SK-N-MC (cell line): ENCODE measurements around the gene IL5.
"Not testable (repeated sequence)": the region's sequence is repeated elsewhere in the genome, so short reads cannot be mapped to it uniquely, and the experiment has no call there.

Source experiments
- DNase-seq: peaks from one replicate; pipeline ENCODE4 v3.0.0-alpha.2; 2011; ENCODE audit warnings: low read depth, low spot score
- H3K27ac ChIP-seq: fragments of 200-600 bp; sonication (generic); 2 replicates; pipeline ENCODE4 v1.5.1; 2016; ENCODE audit warnings: mixed run types
- H3K36me3 ChIP-seq: fragments of 200-600 bp; sonication (generic); 2 replicates; pipeline ENCODE4 v1.6.1; 2017; ENCODE audit warnings: antibody characterized with exemption, low read length, mixed read lengths; ENCODE audit not compliant: insufficient read depth
- H3K4me3 ChIP-seq: fragments of 200-600 bp; sonication (generic); 2 replicates; pipeline ENCODE4 v1.5.1; 2016
- H3K9ac ChIP-seq: fragments of 200-600 bp; sonication (generic); 2 replicates; pipeline ENCODE4 v1.8.0; 2017; ENCODE audit warnings: mixed run types, mixed read lengths; ENCODE audit not compliant: insufficient read length
- H3K9me3 ChIP-seq: fragments of 200-600 bp; sonication (generic); 2 replicates; pipeline ENCODE4 v1.6.1; 2017; ENCODE audit warnings: low read depth, mild to moderate bottlenecking, antibody characterized with exemption, low read length, moderate library complexity, mixed read lengths
- EZH2 ChIP-seq: fragments of 200-600 bp; sonication (generic); IDR thresholded peaks from one replicate; pipeline ENCODE4 v1.6.1; 2017; ENCODE audit warnings: antibody characterized with exemption
- FOXP2 ChIP-seq: optimal IDR thresholded peaks from 2 replicates; pipeline ENCODE3; 2011; ENCODE audit warnings: mild to moderate bottlenecking, moderate library complexity; ENCODE audit not compliant: insufficient read depth; ENCODE audit errors: extremely low read length, control extremely low read depth
- POLR2AphosphoS5 ChIP-seq: IDR thresholded peaks from 2 replicates; pipeline ENCODE4 v1.6.1; 2012; ENCODE audit warnings: mild to moderate bottlenecking, low read depth, low read length, borderline replicate concordance

Gene IL5

DNA sequence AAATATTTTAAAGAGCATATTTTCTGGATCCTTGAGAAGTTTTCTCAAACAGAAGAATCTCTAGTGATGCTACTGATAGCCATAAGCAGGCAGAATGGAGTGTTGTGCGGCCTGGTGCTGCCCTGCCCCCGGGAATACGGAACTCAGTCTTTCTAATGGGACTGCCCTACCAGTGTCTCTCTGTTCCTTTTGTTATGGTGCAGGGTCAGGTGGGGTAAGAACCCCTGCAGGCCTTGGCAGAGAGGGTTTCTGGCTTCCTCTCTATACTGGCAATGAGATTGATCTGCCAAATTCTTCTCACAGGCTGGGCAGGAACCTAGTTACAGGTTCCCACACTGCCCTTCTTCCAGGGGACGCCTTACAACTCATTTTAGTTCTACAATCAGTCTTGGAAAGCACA, 2.6 kb downstream of the IL5 start:
- H3K27ac ChIP-seq: no peak overlapping the region
- no peak for TF ChIP-seq FOXP2
- TF ChIP-seq POLR2AphosphoS5: no peak
- no peak for TF ChIP-seq EZH2
- no peak for DNase-seq
- H3K9me3 ChIP-seq: no peaks in the 10 kb centered on the region
- H3K9ac ChIP-seq: no peak overlapping the region
- no peak overlapping the region for H3K4me3 ChIP-seq
- H3K36me3 ChIP-seq: no peaks in the 10 kb centered on the region

DNA sequence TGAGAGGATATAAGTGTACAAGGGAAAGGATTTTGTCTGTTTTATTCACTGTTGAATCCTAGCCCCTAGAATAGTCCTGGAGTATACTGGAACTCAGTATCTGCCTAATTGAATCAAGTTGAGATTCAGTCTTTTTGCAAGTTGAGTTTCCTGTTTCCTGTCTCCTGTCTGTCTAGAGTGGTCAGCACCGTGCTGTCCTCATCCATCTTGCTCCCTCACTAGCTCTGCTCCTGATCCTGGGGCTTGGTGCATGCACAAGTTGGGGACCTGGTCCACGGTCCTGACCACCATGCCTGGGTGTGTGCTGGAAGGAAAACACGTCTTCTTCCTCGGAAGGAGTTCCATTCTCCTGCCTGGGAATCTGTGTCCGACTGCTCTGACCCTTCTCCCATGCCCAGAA, 3.2 kb downstream of the IL5 start:
- H3K36me3 ChIP-seq: no peaks in the 10 kb centered on the region
- no peak for TF ChIP-seq EZH2
- no peak for TF ChIP-seq POLR2AphosphoS5
- TF ChIP-seq FOXP2: no peak
- no peak overlapping the region for H3K9ac ChIP-seq
- no peak overlapping the region for H3K4me3 ChIP-seq
- no peak for DNase-seq
- H3K27ac ChIP-seq: no peak overlapping the region
- H3K9me3 ChIP-seq: no peaks in the 10 kb centered on the region

DNA sequence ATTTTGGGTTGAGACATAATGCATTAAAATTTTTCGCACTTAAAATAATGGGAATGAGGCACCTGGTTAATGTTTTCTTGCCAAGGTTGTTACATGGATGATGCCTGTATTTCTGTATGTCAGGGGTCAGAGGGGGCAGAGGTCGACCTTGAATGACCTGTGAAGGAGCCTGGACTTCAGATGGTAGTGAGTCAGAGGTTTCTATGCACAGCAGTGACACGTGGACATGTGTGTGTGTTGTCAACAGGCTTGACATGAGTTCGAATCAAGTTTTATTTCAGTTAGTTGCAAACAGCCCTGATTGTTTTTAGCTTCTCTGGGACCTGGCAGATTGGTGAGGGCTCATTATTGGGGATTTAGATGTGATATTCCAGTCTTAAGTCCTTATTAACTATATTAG, 3.6 kb downstream of the IL5 start:
- H3K9me3 ChIP-seq: no peaks in the 10 kb centered on the region
- H3K9ac ChIP-seq: no peak overlapping the region
- TF ChIP-seq FOXP2: no peak
- TF ChIP-seq EZH2: no peak
- DNase-seq: no peak
- no peaks in the 10 kb centered on the region for H3K36me3 ChIP-seq
- no peak overlapping the region for H3K4me3 ChIP-seq
- no peak overlapping the region for H3K27ac ChIP-seq

DNA sequence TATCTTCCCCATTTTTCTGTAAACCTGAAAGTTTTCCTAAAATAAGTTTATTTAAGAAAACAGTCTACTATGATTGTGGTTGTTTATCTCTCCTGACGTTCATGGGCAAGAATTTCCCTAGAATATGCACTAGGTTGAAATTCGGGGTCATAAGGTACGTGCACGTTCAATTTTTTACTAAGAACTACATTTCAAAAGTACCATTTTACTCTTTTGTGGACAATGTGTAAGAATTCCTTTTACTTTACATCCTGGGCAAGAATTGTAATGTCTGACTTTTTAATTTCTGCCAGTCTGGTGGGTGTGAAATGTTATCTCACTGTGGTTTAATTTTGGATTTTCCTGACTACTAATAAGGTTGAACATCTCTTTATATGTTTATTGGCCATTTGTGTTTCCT, 12.4 kb downstream of the IL5 start:
- Histone ChIP-seq H3K36me3 (no peaks in the 10 kb centered on the region), H3K9me3 (no peaks in the 10 kb centered on the region), H3K27ac (no peak overlapping the region), H3K9ac (no peak overlapping the region), H3K4me3 (no peak overlapping the region)
- TF ChIP-seq EZH2 (no peak), FOXP2 (no peak)
- DNase-seq: no peak

DNA sequence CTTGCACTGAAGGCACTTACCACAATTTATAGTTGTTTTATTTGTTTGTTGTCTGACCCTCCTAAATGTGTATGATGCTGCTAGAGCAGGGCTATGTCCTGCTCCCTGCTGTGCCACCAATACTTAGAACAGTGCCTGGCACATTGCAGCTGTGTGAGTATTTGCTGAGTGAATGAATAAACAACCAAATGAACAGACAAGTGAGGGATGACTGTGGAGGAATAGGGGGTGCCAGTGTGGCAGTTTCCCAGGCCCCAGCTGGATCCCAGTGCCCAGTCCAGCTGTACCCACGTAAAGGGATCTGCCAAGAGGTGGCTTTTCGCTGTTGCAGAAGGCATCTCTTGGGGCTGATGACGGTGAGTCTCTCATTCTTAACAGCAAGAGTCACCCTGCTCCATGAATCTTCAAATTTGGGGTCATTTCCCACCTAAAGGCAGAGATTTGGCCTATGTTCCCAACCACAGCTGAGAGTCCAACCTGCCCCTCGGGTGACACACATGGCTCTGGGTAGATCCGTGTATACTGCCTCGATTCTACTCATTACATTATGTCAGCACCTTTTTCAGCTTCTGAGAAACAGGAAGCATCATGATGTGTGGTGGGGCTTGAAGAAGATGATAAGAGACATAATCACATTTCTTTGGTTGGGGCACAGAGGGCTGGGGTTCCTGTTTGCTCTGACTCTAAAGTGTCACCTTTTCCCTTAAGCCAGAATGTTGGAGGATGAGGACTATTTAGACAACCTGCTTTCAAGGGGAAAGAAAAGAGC, 14.3 kb downstream of the IL5 start:
- TF ChIP-seq EZH2 (no peak), POLR2AphosphoS5 (no peak), FOXP2 (no peak)
- no peak overlapping the region for H3K9ac ChIP-seq

DNA sequence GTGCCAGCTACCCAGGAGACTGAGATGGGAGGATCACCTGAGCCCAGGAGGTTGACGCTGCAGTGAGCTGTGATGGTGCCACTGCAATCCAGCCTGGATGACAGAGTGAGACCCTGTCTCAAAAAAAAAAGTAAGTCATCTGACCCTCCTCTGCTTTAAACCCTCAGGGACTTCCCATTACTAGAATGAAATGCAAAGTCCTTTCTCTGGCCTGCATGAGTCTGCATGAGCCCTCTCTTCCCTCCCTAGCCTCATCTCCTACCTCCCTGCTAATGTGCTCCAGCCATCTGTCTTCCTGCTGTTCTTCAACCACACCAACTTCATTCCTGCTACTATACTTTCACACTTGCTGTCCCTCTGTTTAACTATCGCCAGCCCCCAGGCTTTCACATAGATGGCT, 15.3 kb downstream of the IL5 start:
- no peak for DNase-seq
- Histone ChIP-seq H3K9me3 (no peaks in the 10 kb centered on the region), H3K27ac (no peak overlapping the region), H3K9ac (no peak overlapping the region), H3K36me3 (no peaks in the 10 kb centered on the region), H3K4me3 (no peak overlapping the region)
- TF ChIP-seq EZH2: no peak
- TF ChIP-seq POLR2AphosphoS5: no peak
- TF ChIP-seq FOXP2: no peak

More for the DNA sequence above, 14.3 kb downstream of the IL5 start:
- no peaks in the 10 kb centered on the region for H3K36me3 ChIP-seq
- H3K9me3 ChIP-seq: no peaks in the 10 kb centered on the region
- no peak overlapping the region for H3K27ac ChIP-seq
- H3K4me3 ChIP-seq: no peak overlapping the region
- no peak for DNase-seq

DNA sequence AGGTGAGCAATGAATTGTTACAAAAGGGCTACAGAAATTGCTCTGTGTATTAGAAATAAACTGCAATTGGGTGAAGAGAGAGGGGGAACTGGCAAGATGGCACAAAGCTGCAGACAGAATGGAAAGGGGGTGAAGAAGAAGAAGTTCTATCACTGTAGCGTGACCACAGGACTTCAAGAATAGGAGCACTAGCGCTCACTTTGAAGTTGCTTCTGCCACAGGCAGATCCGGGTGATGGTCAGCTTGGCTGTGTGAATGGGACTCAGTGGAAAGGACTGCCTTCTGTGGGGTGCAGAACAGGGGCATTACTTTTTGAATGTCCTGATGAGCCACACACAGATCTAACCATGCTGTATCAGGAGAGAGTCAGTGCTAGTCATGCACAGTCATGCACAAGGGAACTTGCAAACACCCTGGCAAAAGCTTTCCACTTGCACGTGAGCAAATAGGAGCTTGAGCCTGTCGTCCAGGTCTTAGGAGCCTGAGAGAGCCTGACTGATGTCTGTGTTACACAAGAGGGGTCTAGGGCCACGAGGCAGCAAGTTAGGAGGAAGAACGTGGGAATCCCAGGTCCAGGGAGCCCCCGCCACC, 16.3 kb downstream of the IL5 start:
- no peak overlapping the region for H3K9ac ChIP-seq
- no peak overlapping the region for H3K4me3 ChIP-seq
- no peak for DNase-seq
- no peak for TF ChIP-seq EZH2
- no peak for TF ChIP-seq FOXP2
- TF ChIP-seq POLR2AphosphoS5: no peak
- no peak overlapping the region for H3K27ac ChIP-seq
- no peaks in the 10 kb centered on the region for H3K36me3 ChIP-seq
- no peaks in the 10 kb centered on the region for H3K9me3 ChIP-seq

DNA sequence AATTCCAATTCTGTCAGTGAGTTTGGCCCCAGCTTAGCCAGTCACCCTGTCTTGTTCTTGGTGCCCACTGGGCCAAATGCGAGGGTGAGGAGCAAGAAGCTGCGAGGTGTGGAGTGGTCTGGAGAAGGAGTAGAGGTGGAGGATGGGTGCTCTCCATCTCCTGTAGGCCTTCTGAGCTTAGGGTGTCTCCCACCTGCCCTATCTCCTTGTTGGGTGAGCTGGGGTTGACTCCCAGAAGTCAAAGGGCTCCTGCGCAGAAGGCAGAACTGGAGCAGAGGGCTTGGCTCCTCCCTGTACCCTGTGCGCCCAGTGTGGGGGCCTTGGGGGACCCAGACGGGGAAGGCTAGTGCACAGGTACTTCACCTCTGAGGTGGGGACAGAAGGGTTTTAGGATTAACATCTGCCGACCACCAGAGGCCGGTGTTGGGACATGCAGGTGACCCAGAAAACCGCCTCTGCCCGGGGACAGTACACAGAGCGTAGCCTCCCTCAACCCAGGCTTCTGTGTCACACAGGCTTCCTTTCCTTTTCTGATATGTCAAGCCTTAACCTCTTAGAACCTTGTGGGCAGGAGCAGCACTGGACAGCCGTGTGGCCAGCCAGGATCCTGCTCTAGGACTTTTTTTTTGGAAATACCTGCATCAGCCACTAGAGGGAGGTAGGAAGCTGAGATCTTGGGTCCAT, 16.9 kb downstream of the IL5 start:
- Histone ChIP-seq H3K36me3 (no peaks in the 10 kb centered on the region), H3K27ac (no peak overlapping the region), H3K9me3 (0 out of 2 replicates have a peak, but pooled peaks cover under 1% of the 10 kb centered on the region), H3K4me3 (0 out of 2 replicates have a peak overlapping the region, but pooled peaks have one; percentile 20), H3K9ac (no peak overlapping the region)
- DNase-seq: no peak
- TF ChIP-seq POLR2AphosphoS5 (no peak), EZH2 (no peak), FOXP2 (no peak)

DNA sequence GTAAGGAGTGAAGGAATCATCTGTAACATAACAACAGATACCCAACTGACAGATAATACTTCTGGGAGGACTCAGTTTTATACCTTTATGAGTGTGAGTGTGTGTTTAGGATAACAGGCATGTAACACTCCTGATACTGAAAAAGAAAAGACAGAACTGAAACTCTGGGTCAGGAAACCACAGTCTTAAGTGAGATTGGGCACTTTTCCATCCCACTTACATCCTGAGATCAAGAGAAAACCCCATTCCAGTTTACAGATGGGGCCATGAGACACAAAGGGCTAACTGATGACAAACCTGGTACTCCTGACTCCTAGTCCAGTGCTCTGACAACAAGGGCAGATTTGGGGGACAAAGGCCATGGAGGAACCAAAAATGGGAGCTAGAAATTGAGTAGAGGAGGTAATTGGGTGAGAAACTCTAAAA, 18.0 kb downstream of the IL5 start:
- no peak for DNase-seq
- Histone ChIP-seq H3K36me3 (no peaks in the 10 kb centered on the region), H3K9ac (no peak overlapping the region), H3K9me3 (0 out of 2 replicates have a peak, but pooled peaks cover 3% of the 10 kb centered on the region), H3K4me3 (no peak overlapping the region), H3K27ac (no peak overlapping the region)
- TF ChIP-seq EZH2: no peak

DNA sequence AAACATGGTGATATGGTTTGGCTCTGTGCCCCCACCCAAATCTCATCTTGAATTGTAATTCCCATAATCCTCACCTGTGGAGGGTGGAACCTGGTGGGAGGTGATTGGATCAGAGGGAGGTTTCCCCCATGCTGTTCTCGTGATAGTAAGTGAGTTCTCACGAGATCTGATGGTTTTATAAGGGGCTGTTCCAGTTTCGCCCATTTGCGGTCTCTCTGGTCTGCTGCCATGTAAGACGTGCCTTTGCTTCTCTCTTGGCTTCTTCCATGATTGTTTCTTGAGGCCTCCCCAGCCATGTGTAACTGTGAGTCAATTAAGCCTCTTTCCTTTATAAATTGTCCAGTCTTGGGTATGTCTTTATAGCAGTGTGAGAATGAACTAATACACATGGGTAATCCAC, 18.4 kb downstream of the IL5 start:
- H3K9ac ChIP-seq, H3K9me3 ChIP-seq, H3K27ac ChIP-seq, H3K36me3 ChIP-seq, H3K4me3 ChIP-seq, DNase-seq: not testable (repeated sequence)

DNA sequence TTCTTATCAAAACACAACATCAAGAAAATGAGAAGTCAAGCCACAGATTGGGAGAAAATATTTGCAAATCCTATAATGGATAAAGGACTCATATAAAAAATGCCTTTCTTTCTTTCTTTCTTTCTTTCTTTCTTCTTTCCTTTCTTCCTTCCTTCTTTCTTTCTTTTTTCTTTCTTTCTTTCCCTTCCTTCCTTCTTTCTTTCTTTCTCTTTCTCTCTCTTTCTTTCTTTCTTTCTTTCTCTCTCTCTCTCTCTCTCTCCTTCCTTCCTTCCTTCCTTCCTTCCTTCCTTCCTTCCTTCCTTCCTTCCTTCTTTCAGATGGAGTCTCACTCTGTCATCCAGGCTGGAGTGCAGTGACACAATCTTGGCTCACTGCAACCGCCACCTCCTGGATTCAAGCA, 21.3 kb downstream of the IL5 start:
- not testable (repeated sequence) for H3K27ac ChIP-seq, H3K4me3 ChIP-seq, H3K36me3 ChIP-seq, DNase-seq, H3K9ac ChIP-seq, H3K9me3 ChIP-seq

DNA sequence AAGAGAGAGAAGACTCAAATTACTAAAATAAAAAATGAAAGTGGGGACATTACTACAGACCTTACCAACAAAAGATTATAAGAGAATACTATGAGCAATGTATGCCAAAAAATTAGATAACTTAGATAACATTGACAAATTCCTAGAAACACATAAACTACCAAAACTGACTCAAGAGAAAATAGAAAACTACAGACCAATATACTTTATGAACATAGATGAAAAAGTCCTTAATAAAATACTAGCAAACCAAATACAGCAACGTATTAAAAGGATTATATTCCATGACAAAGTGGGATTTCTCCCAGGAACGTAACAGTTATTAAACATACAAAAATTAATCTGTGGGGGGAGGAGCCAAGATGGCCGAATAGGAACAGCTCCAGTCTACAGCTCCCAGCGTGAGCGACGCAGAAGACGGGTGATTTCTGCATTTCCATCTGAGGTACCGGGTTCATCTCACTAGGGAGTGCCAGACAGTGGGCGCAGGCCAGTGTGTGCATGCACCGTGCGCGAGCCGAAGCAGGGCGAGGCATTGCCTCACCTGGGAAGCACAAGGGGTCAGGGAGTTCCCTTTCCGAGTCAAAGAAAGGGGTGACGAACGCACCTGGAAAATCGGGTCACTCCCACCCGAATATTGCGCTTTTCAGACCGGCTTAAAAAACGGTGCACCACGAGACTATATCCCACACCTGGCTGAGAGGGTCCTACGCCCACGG, 29.5 kb downstream of the IL5 start:
- H3K9ac ChIP-seq, H3K36me3 ChIP-seq, H3K9me3 ChIP-seq, H3K4me3 ChIP-seq, H3K27ac ChIP-seq, DNase-seq: not testable (repeated sequence)
